Breast epithelium (tissue), 4 donors: ENCODE data around the gene MKKS. TPM values are rescaled to one million over a fixed set of nuclear protein-coding genes. Genes with fewer than 3 reads are reported as not detected.

ENCODE experiments used
- DNase-seq, 2 donors: peaks; one replicate each; pipeline ENCODE4 v3.0.0-alpha.2; 2019; ENCODE audit warnings: low spot score in 2 of 2
- H3K27ac ChIP-seq, 2 donors: fragments of 200-600 bp; sonication (generic) in 1 of 2; one replicate each; pipeline ENCODE4 v1.5.1; 2016 to 2019; ENCODE audit warnings: mild to moderate bottlenecking in 1 of 2
- H3K27me3 ChIP-seq, 2 donors: fragments of 200-600 bp; sonication (generic) in 1 of 2; one replicate each; pipeline versions ENCODE4 v1.5.1 to v1.6.0; 2017 to 2019; ENCODE audit warnings: control low read depth in 1 of 2, mild to moderate bottlenecking in 1 of 2
- H3K36me3 ChIP-seq: fragments of 200-600 bp; one replicate; pipeline ENCODE4 v1.5.1; 2019
- H3K4me1 ChIP-seq, 2 donors: fragments of 200-600 bp; sonication (generic); one replicate each; pipeline ENCODE4 v1.5.1; 2016 to 2019; ENCODE audit warnings: control low read depth in 1 of 2
- H3K4me3 ChIP-seq, 3 donors: fragments of 200-600 bp; sonication (generic); 1 replicate in 2 of 3; 2 replicates in 1 of 3; pipeline ENCODE4 v1.5.1; 2016 to 2019; ENCODE audit warnings: mild to moderate bottlenecking in 3 of 3, moderate library complexity in 2 of 3
- H3K9me3 ChIP-seq, 2 donors: fragments of 200-600 bp; sonication (generic) in 1 of 2; one replicate each; pipeline ENCODE4 v1.5.1; 2016 to 2019; ENCODE audit warnings: control low read depth in 1 of 2
- POLR2A ChIP-seq: fragments of 450-650 bp; IDR thresholded peaks from one replicate; pipeline ENCODE4 v1.6.1; 2016; ENCODE audit warnings: antibody characterized with exemption, mild to moderate bottlenecking, moderate library complexity
- POLR2AphosphoS5 ChIP-seq, 3 donors: sonication (generic); formaldehyde crosslinking; IDR thresholded peaks; one replicate each; pipeline ENCODE4 v1.6.1; 2017; ENCODE audit warnings: antibody characterized with exemption in 3 of 3
- intact Hi-C: fragments of 100-400 bp; cut with DNase I; formaldehyde crosslinking; loops from one replicate; pipeline ENCODE4 v1.15.1; 2023; ENCODE audit warnings: low total_unique reads
- total RNA-seq, 3 donors: library from RNA; depleted of rRNA; stranded (reverse); fragments of >200 nt; gene quantifications; one replicate each; pipeline ENCODE4 v1.1.0, GENCODE V29; 2016
- TF ChIP-seq, protein P1 (sequence below), 3 donors: fragments of 450-650 bp; IDR thresholded peaks; one replicate each; pipeline ENCODE4 v1.5.1; 2016 to 2017; ENCODE audit warnings: antibody characterized with exemption in 3 of 3, mild to moderate bottlenecking in 3 of 3, moderate library complexity in 3 of 3

The MKKS gene
- total RNA-seq, 3 donors from 2014 or later: 12.8 to 14.9 (median 14.7) TPM

DNA sequence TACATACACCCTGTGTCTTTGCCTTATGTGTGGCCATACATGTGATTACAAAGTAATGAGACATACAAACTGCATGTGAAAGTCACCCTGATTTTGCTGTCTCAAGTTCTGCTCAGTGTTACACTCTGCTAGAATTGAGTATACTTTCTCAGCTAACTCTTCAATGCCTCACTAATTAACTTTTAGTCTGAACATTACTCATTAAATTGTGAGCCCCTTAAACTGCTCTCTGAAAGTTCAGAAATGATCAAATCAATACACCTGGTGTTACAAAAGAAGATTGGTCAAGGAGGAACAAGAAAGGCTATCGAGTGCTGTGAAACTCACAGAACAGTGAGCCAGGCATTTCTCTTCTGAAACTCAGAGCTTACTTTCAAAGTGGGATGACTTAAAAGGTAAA is 71.3 kb downstream of the MKKS start:
- no peak for DNase-seq
- no peak overlapping the region for H3K27ac ChIP-seq
- no peaks in the 10 kb centered on the region for H3K27me3 ChIP-seq
- H3K9me3 ChIP-seq: no peaks in the 10 kb centered on the region
- intact Hi-C loops: no loop called here
- no peaks in the 10 kb centered on the region for H3K36me3 ChIP-seq
- no peak for TF ChIP-seq POLR2AphosphoS5 (IDR thresholded peaks at IDR 0.05)
- TF ChIP-seq, protein P1, sequence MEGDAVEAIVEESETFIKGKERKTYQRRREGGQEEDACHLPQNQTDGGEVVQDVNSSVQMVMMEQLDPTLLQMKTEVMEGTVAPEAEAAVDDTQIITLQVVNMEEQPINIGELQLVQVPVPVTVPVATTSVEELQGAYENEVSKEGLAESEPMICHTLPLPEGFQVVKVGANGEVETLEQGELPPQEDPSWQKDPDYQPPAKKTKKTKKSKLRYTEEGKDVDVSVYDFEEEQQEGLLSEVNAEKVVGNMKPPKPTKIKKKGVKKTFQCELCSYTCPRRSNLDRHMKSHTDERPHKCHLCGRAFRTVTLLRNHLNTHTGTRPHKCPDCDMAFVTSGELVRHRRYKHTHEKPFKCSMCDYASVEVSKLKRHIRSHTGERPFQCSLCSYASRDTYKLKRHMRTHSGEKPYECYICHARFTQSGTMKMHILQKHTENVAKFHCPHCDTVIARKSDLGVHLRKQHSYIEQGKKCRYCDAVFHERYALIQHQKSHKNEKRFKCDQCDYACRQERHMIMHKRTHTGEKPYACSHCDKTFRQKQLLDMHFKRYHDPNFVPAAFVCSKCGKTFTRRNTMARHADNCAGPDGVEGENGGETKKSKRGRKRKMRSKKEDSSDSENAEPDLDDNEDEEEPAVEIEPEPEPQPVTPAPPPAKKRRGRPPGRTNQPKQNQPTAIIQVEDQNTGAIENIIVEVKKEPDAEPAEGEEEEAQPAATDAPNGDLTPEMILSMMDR (IDR thresholded peaks at IDR 0.05): no peak
- no peak for TF ChIP-seq POLR2A
- no peak overlapping the region for H3K4me3 ChIP-seq
- no peaks in the 10 kb centered on the region for H3K4me1 ChIP-seq

- TF ChIP-seq, protein P1 (IDR thresholded peaks at IDR 0.05): no peak
- TF ChIP-seq POLR2A: no peak
- TF ChIP-seq POLR2AphosphoS5 (IDR thresholded peaks at IDR 0.05): no peak
- Histone ChIP-seq H3K9me3 (no peaks in the 10 kb centered on the region), H3K27me3 (no peaks in the 10 kb centered on the region), H3K4me1 (no peaks in the 10 kb centered on the region), H3K36me3 (no peaks in the 10 kb centered on the region), H3K27ac (no peak overlapping the region), H3K4me3 (no peak overlapping the region)
- no peak for DNase-seq
- intact Hi-C loops: no loop called here
These were observed 73.1 kb downstream of the MKKS start for GRCh38 chr20:10360878-10361277.

- TF ChIP-seq, protein P1 (IDR thresholded peaks at IDR 0.05): no peak
- Histone ChIP-seq H3K4me3 (no peak overlapping the region), H3K27me3 (no peaks in the 10 kb centered on the region), H3K27ac (no peak overlapping the region), H3K9me3 (no peaks in the 10 kb centered on the region), H3K36me3 (no peaks in the 10 kb centered on the region), H3K4me1 (no peaks in the 10 kb centered on the region)
- intact Hi-C loops: no loop called here
- DNase-seq: no peak
These were observed 74.4 kb downstream of the MKKS start for GRCh38 chr20:10359621-10360040.

GRCh38 chr20:10357974-10358373 is 76.0 kb downstream of the MKKS start:
- no peaks in the 10 kb centered on the region for H3K4me1 ChIP-seq
- intact Hi-C loops: no loop called here
- DNase-seq: no peak
- TF ChIP-seq POLR2AphosphoS5 (IDR thresholded peaks at IDR 0.05): no peak
- TF ChIP-seq, protein P1 (IDR thresholded peaks at IDR 0.05): peak in 1 of 3 donors; percentile 10
- no peak overlapping the region for H3K4me3 ChIP-seq
- no peaks in the 10 kb centered on the region for H3K9me3 ChIP-seq
- H3K36me3 ChIP-seq: no peaks in the 10 kb centered on the region
- H3K27me3 ChIP-seq: no peaks in the 10 kb centered on the region
- no peak overlapping the region for H3K27ac ChIP-seq

- Histone ChIP-seq H3K4me3 (no peak overlapping the region), H3K36me3 (no peaks in the 10 kb centered on the region), H3K4me1 (no peaks in the 10 kb centered on the region), H3K27ac (no peak overlapping the region), H3K27me3 (no peaks in the 10 kb centered on the region), H3K9me3 (no peaks in the 10 kb centered on the region)
- DNase-seq: no peak
- intact Hi-C loops: no loop called here
- TF ChIP-seq, protein P1 (IDR thresholded peaks at IDR 0.05): no peak
- TF ChIP-seq POLR2A: no peak
These were observed 76.8 kb downstream of the MKKS start for GRCh38 chr20:10357061-10357708.
